HCT116 (cell line): ENCODE results near the gene SLC38A2. TPM values are rescaled to one million over a fixed set of nuclear protein-coding genes. Genes with fewer than 3 reads are reported as not detected.

Experiments used
- ATAC-seq: fragments of 200-7000 bp; cut with Tn5 transposase; 2 replicates; pipeline ENCODE4 v1.9.1; 2020; ENCODE audit warnings: mild to moderate bottlenecking, moderate library complexity
- BruUV-seq: library from RNA; stranded (reverse); fragments of 400-500 nt; replicated peaks from 2 replicates; lab custom pipeline; 2021; lab: Mats Ljungman, UMichigan
- CTCF ChIA-PET: fragments of 300-600 bp; sonication (Branson Sonifier 250); formaldehyde crosslinking; loops from one replicate; lab custom pipeline; 2021; ENCODE audit warnings: antibody characterized with exemption; lab: Charles Lee
- POLR2A ChIA-PET: fragments of 300-600, 350-600 bp; sonication (Branson Sonifier 250); formaldehyde crosslinking; loops from one replicate; lab custom pipeline; 2021; ENCODE audit warnings: antibody characterized with exemption; lab: Charles Lee
- RAD21 ChIA-PET, 2 experiments: fragments of 300-600 bp; sonication (Branson Sonifier 250); formaldehyde crosslinking; loops; one replicate each; lab custom pipeline; 2023; ENCODE audit warnings: low total read pairs in 2 of 2; ENCODE audit not compliant: uncharacterized antibody in 2 of 2, unreplicated experiment in 2 of 2, low non-redundant PET in 1 of 2; lab: Charles Lee
- DNase-seq: peaks from one replicate; pipeline ENCODE4 v3.0.0-alpha.2; 2010; ENCODE audit warnings: low read depth, low spot score
- H2AFZ ChIP-seq: fragments of 200-600 bp; shearing (Covaris generic), sonication (generic); 2 replicates; pipeline ENCODE4 v1.6.1; 2017; ENCODE audit warnings: low read depth, mixed run types, mixed read lengths, antibody characterized with exemption, low read length; ENCODE audit not compliant: poor library complexity, severe bottlenecking
- H3K27ac ChIP-seq: 2 replicates; pipeline ENCODE4 v1.5.1; 2012; ENCODE audit warnings: low read depth, low read length
- H3K27me3 ChIP-seq: fragments of 200-600 bp; sonication (generic); 2 replicates; pipeline ENCODE4 v1.6.1; 2016; ENCODE audit warnings: mixed run types, low read length, mixed read lengths; ENCODE audit not compliant: insufficient read depth
- H3K36me3 ChIP-seq, 2 experiments: fragments of 200-500 bp in 1 of 2; fragments of 200-600 bp in 1 of 2; sonication (Bioruptor generic) in 1 of 2; sonication (generic) in 1 of 2; 2 replicates each; pipeline versions ENCODE4 v1.5.1 to v1.6.1; 2014 to 2016; ENCODE audit warnings: low read length in 2 of 2, inconsistent platforms in 1 of 2, mixed read lengths in 1 of 2, mixed run types in 1 of 2; ENCODE audit not compliant: insufficient read depth in 2 of 2, control insufficient read depth in 1 of 2
- H3K4me1 ChIP-seq, 2 experiments: fragments of 200-600 bp in 1 of 2; sonication (generic) in 1 of 2; 2 replicates each; pipeline versions ENCODE4 v1.5.1 to v1.6.1; 2012 to 2017; ENCODE audit warnings: low read length in 2 of 2, inconsistent platforms in 1 of 2, mild to moderate bottlenecking in 1 of 2, mixed read lengths in 1 of 2, mixed run types in 1 of 2, moderate library complexity in 1 of 2; ENCODE audit not compliant: insufficient read depth in 2 of 2, control insufficient read depth in 1 of 2
- H3K4me2 ChIP-seq: fragments of 200-600 bp; sonication (generic); 2 replicates; pipeline ENCODE4 v1.6.1; 2017; ENCODE audit warnings: mixed run types, low read length, mixed read lengths
- H3K4me3 ChIP-seq, 2 experiments: fragments of 200-600 bp in 1 of 2; sonication (generic) in 1 of 2; replicated peaks in 1 of 2; 2 replicates each; pipeline ENCODE4 v1.5.1; 2011 to 2016; ENCODE audit warnings: low read length in 2 of 2, control low read depth in 1 of 2, low read depth in 1 of 2, mild to moderate bottlenecking in 1 of 2, mixed read lengths in 1 of 2, mixed run types in 1 of 2
- H3K79me2 ChIP-seq: fragments of 200-600 bp; sonication (generic); 2 replicates; pipeline ENCODE4 v1.6.1; 2017; ENCODE audit warnings: mild to moderate bottlenecking, mixed run types, low read length, moderate library complexity, mixed read lengths; ENCODE audit not compliant: insufficient read depth
- H3K9ac ChIP-seq: fragments of 200-600 bp; sonication (generic); 2 replicates; pipeline ENCODE4 v1.6.1; 2016; ENCODE audit warnings: low read length, mixed read lengths
- H3K9me2 ChIP-seq: fragments of 200-600 bp; sonication (generic), shearing (Covaris generic); 2 replicates; pipeline ENCODE4 v1.6.1; 2017; ENCODE audit warnings: mixed run types, mild to moderate bottlenecking, moderate library complexity; ENCODE audit not compliant: insufficient read depth
- H3K9me3 ChIP-seq, 2 experiments: fragments of 200-500 bp in 1 of 2; fragments of 200-600 bp in 1 of 2; sonication (Bioruptor generic) in 1 of 2; sonication (generic) in 1 of 2; 2 replicates each; pipeline ENCODE4 v1.6.1; 2014 to 2017; ENCODE audit warnings: low read length in 2 of 2, mixed read lengths in 2 of 2, inconsistent platforms in 1 of 2, low read depth in 1 of 2, mild to moderate bottlenecking in 1 of 2, mixed run types in 1 of 2, moderate library complexity in 1 of 2; ENCODE audit not compliant: control insufficient read depth in 1 of 2, insufficient read depth in 1 of 2
- H4K20me1 ChIP-seq: fragments of 200-600 bp; sonication (generic), shearing (Covaris generic); 2 replicates; pipeline ENCODE4 v1.6.1; 2017; ENCODE audit warnings: mixed run types, mild to moderate bottlenecking, moderate library complexity; ENCODE audit not compliant: insufficient read depth
- CEBPB ChIP-seq: IDR thresholded peaks from 2 replicates; pipeline ENCODE4 v1.6.1; 2012; ENCODE audit warnings: low read depth
- EGR1 ChIP-seq: IDR thresholded peaks from 2 replicates; pipeline ENCODE4 v1.6.1; 2012; ENCODE audit warnings: low read depth
- ELF1 ChIP-seq: IDR thresholded peaks from 2 replicates; pipeline ENCODE4 v1.6.1; 2012; ENCODE audit warnings: low read depth, borderline replicate concordance
- FOSL1 ChIP-seq: IDR thresholded peaks from 2 replicates; pipeline ENCODE4 v1.6.1; 2012; ENCODE audit warnings: low read depth
- JUND ChIP-seq: IDR thresholded peaks from 2 replicates; pipeline ENCODE4 v1.6.1; 2012
- MAX ChIP-seq: IDR thresholded peaks from 2 replicates; pipeline ENCODE4 v1.6.1; 2012
- RAD21 ChIP-seq: IDR thresholded peaks from 2 replicates; pipeline ENCODE4 v1.6.1; 2012; ENCODE audit warnings: low read depth, mild to moderate bottlenecking
- SP1 ChIP-seq: IDR thresholded peaks from 2 replicates; pipeline ENCODE4 v1.6.1; 2012; ENCODE audit warnings: low read depth
- SRF ChIP-seq: IDR thresholded peaks from 2 replicates; pipeline ENCODE4 v1.6.1; 2012; ENCODE audit warnings: low read depth
- ZNF274 ChIP-seq: fragments of 200-500 bp; sonication (Bioruptor generic); IDR thresholded peaks from 2 replicates; pipeline ENCODE4 v1.6.1; 2014; ENCODE audit warnings: mild to moderate bottlenecking, low read depth, low read length, inconsistent platforms
- intact Hi-C: fragments of 100-400 bp; cut with micrococcal nuclease; formaldehyde crosslinking; loops from 2 replicates; pipeline ENCODE4 v1.10.0; 2022
- total RNA-seq: library from RNA; stranded (reverse); gene quantifications from one replicate; pipeline ENCODE4 v1.2.1, GENCODE V29; 2021; ENCODE audit not compliant: unreplicated experiment
- TF ChIP-seq, protein P1 (sequence below): IDR thresholded peaks from 2 replicates; pipeline ENCODE4 v1.6.1; 2012
- TF ChIP-seq, protein P2 (sequence below), 3 experiments: fragments of 200-600 bp in 1 of 3; sonication (generic) in 1 of 3; IDR thresholded peaks in 2 of 3; conservative IDR thresholded peaks in 1 of 3; 2 replicates each; pipeline ENCODE4 v1.5.1; 2012 to 2017; ENCODE audit warnings: low read depth in 2 of 3, low read length in 2 of 3, antibody characterized with exemption in 1 of 3, borderline replicate concordance in 1 of 3, control low read depth in 1 of 3, mild to moderate bottlenecking in 1 of 3, mixed read lengths in 1 of 3, mixed run types in 1 of 3, moderate library complexity in 1 of 3; ENCODE audit not compliant: insufficient read depth in 1 of 3
- TF ChIP-seq, protein P3 (sequence below): IDR thresholded peaks from 2 replicates; pipeline ENCODE4 v1.6.1; 2012; ENCODE audit warnings: low read depth

SLC38A2 gene
- total RNA-seq, 1 experiment from 2014 or later = 1,049 TPM

DNA sequence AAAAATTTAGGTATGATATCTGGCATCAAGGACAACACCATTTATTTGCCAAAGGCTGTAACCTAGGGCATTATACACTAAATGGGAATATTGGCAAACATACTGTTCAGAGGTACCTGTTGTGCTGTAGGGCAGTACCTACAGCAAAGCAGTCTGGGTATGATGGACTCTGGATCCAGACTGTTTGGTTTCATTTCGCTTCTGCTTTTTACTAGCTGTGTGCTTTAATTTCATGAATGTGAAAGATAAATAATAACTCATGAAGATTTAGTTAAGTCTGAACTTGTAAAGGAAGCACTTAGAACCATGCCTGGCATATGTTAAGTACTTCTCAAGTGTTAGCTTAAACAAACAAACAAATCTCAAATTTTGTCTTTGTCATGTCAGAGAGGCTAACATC lies 17.7 kb upstream of the SLC38A2 start:
- Histone ChIP-seq H3K9me2 (no peaks in the 10 kb centered on the region), H3K9ac (no peak overlapping the region), H4K20me1 (no peaks in the 10 kb centered on the region), H3K4me2 (no peak overlapping the region), H3K36me3 (peaks cover 0 to 3% of the 10 kb centered on the region in 2 experiments; a peak in 1 of 4 replicates), H3K27me3 (no peaks in the 10 kb centered on the region), H3K4me1 (peaks cover 48 to 59% of the 10 kb centered on the region in 2 experiments), H3K4me3 (no peak overlapping the region), H3K27ac (no peak overlapping the region), H3K79me2 (peaks cover 9% of the 10 kb centered on the region), H3K9me3 (no peaks in the 10 kb centered on the region), H2AFZ (no peak overlapping the region)
- intact Hi-C loops = no loop called here
- TF ChIP-seq RAD21 = no peak
- no peak for TF ChIP-seq ZNF274
- RAD21 ChIA-PET = no interaction called here
- ATAC-seq = no peak
- no TSS peak for BruUV-seq
- CTCF ChIA-PET = no interaction called here
- DNase-seq = no peak
- POLR2A ChIA-PET = interaction anchor here (1.3 kb wide), 1 partner anchor 65 kb away, joined by 5 read pairs; no protein-coding TSS in a partner anchor

GRCh38 chr12:46389031-46389616 lies 16.6 kb upstream of the SLC38A2 start:
- Histone ChIP-seq H3K36me3 (peaks cover 0 to 3% of the 10 kb centered on the region in 2 experiments; a peak in 1 of 4 replicates), H3K4me1 (peaks cover 56 to 71% of the 10 kb centered on the region in 2 experiments), H3K4me3 (no peak overlapping the region), H3K9ac (no peak overlapping the region), H3K9me3 (no peaks in the 10 kb centered on the region), H2AFZ (no peak overlapping the region), H3K27ac (no peak overlapping the region)
- ChIA-PET CTCF (no interaction called here), POLR2A (no interaction called here), RAD21 (no interaction called here)
- intact Hi-C loops = no loop called here
- BruUV-seq = no TSS peak
- TF ChIP-seq, protein P1, sequence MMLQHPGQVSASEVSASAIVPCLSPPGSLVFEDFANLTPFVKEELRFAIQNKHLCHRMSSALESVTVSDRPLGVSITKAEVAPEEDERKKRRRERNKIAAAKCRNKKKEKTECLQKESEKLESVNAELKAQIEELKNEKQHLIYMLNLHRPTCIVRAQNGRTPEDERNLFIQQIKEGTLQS = no peak
- TF ChIP-seq, protein P2, sequence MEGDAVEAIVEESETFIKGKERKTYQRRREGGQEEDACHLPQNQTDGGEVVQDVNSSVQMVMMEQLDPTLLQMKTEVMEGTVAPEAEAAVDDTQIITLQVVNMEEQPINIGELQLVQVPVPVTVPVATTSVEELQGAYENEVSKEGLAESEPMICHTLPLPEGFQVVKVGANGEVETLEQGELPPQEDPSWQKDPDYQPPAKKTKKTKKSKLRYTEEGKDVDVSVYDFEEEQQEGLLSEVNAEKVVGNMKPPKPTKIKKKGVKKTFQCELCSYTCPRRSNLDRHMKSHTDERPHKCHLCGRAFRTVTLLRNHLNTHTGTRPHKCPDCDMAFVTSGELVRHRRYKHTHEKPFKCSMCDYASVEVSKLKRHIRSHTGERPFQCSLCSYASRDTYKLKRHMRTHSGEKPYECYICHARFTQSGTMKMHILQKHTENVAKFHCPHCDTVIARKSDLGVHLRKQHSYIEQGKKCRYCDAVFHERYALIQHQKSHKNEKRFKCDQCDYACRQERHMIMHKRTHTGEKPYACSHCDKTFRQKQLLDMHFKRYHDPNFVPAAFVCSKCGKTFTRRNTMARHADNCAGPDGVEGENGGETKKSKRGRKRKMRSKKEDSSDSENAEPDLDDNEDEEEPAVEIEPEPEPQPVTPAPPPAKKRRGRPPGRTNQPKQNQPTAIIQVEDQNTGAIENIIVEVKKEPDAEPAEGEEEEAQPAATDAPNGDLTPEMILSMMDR (IDR thresholded peaks at IDR 0.05 in 2 of 3, conservative IDR thresholded peaks at IDR 0.05 in 1 of 3; ENCODE audit: borderline replicate concordance in 1 of 3, insufficient read depth in 1 of 3, low read depth in 2 of 3, low read length in 2 of 3) = no peak
- TF ChIP-seq FOSL1 (no peak), EGR1 (no peak), CEBPB (no peak), SP1 (no peak), JUND (no peak), RAD21 (no peak), MAX (no peak), SRF (no peak), ELF1 (no peak)
- TF ChIP-seq, protein P3, sequence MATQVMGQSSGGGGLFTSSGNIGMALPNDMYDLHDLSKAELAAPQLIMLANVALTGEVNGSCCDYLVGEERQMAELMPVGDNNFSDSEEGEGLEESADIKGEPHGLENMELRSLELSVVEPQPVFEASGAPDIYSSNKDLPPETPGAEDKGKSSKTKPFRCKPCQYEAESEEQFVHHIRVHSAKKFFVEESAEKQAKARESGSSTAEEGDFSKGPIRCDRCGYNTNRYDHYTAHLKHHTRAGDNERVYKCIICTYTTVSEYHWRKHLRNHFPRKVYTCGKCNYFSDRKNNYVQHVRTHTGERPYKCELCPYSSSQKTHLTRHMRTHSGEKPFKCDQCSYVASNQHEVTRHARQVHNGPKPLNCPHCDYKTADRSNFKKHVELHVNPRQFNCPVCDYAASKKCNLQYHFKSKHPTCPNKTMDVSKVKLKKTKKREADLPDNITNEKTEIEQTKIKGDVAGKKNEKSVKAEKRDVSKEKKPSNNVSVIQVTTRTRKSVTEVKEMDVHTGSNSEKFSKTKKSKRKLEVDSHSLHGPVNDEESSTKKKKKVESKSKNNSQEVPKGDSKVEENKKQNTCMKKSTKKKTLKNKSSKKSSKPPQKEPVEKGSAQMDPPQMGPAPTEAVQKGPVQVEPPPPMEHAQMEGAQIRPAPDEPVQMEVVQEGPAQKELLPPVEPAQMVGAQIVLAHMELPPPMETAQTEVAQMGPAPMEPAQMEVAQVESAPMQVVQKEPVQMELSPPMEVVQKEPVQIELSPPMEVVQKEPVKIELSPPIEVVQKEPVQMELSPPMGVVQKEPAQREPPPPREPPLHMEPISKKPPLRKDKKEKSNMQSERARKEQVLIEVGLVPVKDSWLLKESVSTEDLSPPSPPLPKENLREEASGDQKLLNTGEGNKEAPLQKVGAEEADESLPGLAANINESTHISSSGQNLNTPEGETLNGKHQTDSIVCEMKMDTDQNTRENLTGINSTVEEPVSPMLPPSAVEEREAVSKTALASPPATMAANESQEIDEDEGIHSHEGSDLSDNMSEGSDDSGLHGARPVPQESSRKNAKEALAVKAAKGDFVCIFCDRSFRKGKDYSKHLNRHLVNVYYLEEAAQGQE = no peak
- TF ChIP-seq, all 23 proteins: peak for 0
- no peak overlapping the region for H3K4me2 ChIP-seq
- no peak for DNase-seq
- no peaks in the 10 kb centered on the region for H3K9me2 ChIP-seq
- no peaks in the 10 kb centered on the region for H4K20me1 ChIP-seq
- peaks cover 21% of the 10 kb centered on the region for H3K79me2 ChIP-seq
- no peaks in the 10 kb centered on the region for H3K27me3 ChIP-seq
- no peak for ATAC-seq
